Stimulated activated CD8-positive, alpha-beta memory T cell treated with anti-CD3 and anti-CD28 coated beads, Interleukin-7, amount 100 ng/mL, for 48 hours (primary cell): ENCODE data around the gene ZBTB20.

Source experiments
- DNase-seq, 2 donors: peaks; one replicate each; pipeline ENCODE4 v3.0.0-alpha.2; 2020; ENCODE audit warnings: low read depth in 1 of 2; ENCODE audit errors: extremely low read depth in 1 of 2

ZBTB20 gene

DNA sequence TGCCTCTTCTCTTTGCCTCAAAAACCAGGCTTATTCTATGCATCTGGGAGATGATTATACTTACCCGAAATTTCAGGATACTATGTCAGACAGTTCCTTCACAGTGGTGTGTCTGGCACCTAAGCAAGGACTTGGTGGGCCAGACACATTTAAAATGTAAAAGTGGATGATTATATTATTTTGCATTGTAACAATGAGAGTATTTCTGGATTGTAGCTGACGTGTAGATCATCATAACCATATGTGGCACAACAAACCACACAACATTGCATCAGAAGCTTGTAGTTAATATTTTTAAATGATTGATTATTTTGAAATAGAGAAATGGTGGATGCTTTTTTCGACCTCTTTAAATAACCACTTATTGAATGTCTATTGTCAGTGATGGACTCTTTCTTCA, 744.2 kb downstream of the ZBTB20 start:
- DNase-seq = no peak

DNA sequence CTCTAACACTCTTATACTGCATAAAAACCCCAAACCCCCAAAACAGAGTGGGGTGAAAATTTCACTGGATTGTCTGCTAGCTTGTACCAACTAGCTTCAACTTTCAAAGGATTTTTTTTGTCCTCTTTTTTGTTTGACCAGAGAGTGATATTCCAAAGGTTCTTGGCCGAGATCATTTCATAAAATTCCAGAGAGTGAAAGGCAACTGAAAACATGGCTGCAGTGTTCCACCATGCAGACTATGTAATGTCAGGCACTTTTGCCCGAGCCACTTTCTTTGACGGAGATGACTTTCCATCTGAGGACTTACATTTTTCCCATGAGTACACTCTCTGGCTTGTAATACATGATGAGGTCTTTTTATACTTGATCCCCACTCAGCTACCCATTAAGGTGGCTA, 745.7 kb downstream of the ZBTB20 start:
- DNase-seq = no peak

DNA sequence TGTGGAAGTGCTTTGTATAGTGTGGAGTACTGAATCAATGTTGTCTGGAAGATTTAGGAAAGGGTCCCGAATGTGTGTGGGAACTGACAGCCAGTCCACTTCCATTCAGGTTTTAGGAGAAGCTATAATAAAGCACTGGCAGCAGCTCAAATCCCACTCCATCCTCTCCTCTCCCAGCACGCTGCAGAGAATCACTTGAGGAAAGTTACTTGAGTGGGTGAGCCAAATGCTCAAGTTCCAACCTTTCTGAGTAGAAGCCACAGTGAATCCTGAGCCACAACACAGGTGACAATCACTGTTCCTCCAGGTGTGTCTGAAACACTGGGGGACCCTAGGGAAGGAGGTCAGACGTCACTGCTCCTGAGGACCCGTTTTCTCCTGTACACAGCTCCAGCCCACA, 746.7 kb downstream of the ZBTB20 start:
- DNase-seq = no peak

DNA sequence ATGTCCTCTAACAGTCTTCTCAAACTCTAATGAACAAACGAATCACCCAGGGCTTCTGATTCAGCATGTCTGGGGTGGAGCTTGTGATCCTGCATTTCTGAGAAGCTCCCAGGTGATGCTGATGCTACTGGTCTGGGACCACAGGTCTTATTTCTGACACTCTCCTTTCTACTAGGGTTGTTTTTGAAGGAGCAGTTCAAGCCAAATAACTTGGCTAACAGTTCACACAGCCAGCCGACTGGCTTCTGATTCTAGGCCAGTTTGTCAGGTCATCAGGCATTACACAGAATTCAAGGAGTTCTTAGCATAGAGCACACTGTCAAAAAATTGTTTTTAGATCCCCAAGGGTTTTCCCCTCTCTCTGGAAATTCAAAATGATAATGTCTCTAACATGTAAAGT, 752.5 kb downstream of the ZBTB20 start:
- no peak for DNase-seq

DNA sequence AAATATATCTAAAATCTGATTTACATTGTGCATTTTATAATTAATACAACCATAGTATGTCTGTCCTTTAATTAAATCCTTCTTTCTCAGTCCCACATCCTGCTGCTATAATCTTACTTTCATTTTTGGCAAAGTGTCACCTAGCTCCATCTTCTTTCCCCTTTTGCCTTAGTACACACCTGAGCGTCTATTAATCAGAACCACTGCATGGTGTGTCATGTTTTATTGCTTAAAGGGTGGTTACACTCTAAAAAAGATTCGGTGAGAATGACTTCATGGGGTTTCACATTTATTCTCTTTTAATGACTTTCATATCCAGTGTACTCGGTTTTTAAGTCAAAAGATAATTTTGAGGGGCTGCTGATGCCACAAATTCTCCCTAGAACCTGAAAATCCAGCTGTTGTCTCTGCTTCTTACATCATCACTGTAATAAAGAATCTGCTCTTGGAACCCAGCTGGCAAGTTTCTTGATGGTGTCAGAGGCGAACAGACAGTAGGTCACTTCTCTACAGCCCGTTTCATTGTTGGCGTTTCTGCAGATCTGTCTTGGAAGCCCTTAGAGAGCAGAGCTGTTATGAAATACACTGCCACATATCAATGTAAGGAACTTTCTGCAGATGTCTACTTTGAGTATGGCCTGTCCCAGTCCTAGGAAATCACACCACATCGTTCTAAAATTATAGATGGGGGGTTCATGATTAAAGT, 753.6 kb downstream of the ZBTB20 start:
- DNase-seq = no peak

DNA sequence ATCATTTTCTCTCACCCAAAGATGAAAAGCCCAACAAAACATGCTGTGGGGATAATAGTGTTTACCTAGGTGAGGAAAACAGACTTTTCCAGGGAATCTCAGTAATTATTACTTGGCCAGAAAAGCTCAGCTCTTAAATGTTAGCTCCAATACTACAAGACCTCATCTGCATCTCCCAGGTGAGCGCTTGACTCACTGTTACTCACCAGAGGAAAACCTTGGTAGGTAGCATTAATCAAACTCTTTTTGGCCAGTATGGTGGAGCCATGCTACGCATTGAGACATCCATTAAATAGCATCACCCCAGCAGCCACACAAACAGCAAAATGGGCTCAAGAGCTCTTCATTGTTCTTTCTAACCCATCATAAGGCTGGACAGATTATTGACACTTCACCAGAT, 754.3 kb downstream of the ZBTB20 start:
- no peak for DNase-seq

DNA sequence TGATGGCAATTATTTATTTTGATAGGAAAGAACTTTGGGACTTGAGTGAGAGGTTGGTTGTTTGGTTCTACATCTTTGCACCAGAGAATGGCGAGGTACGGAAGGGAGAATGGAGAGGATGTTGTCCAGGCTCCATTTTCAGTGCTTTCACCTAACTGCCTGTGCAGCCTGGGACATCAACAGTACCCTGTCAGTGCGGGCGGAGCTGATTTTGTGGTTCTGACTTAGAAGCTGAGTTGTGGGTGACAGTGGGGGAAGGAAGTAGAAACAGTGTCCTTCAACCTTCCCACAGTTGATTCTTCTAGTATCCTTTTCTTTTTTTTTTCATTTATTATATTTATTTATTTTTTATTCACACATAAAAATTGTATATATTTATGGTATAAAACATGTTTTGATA, 757.9 kb downstream of the ZBTB20 start:
- DNase-seq = no peak

DNA sequence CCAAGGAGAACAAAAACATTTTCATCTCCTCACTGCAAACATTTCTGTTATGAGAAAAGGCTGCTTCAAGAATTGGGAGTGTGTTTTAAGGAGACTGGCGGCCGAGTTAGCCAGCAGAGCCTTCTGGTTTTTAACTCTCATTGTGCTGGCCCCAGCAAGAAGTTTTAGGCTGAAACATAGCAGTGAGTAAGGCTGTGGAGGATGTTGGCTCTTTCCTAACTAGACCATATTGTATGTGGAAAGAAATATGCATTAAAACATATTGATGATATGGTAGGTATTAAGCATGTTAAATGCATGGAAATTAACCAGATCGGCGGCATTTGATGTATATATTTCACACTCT, 762.6 kb downstream of the ZBTB20 start:
- no peak for DNase-seq

DNA sequence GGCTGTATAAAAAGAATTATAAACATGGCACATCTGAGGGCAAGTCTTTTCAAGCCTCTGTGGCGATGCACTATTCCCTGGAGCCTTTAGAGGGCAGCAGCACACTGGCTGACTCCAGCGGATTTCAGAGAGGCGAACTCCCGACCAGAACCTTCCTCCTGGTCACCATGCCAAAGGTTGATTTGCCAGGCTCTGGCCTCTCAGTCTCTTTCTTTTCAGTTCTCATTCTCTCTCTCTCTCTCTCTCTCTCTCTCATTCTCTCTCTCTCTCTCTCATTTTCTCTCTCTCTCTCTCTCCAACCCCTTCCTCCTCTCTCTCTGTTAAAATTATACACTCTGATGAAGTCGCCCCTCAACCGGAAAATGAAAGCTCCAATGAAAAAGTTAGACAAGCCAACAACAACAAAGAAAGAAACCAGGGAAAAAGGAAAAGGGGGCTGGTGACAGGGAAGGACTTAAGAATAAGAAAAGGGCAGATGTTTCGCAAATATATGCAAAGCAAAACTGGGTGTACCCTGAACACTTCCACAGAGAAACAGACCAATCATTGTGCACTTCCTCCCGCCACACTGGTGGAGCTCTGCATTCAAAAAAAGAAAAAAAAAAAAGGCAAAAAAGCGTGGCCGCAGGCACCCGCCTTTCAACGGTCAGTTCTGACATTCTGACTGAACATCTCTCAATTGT, 763.1 kb downstream of the ZBTB20 start:
- DNase-seq = peak; percentile 27 to 69

DNA sequence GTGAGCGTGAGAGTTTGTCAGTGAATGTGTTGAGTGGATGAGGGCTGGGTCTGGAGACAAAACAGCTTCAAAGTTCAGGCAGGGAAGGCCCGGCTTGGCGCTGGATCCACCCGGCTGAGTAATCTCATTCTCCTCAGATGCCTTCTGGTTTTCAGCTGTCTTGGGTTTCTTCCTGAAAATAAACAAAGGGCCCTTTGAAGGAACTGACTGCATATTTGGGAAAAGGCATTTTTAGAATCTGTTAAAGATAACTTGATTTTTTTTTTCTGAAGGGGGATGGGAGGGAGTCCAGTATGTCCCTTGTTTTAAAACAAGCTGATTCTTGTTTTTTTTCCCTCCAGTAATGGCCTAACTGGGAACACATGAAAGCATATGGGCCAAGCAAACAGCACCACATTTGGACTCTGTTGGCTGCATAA, 766.8 kb downstream of the ZBTB20 start:
- no peak for DNase-seq

DNA sequence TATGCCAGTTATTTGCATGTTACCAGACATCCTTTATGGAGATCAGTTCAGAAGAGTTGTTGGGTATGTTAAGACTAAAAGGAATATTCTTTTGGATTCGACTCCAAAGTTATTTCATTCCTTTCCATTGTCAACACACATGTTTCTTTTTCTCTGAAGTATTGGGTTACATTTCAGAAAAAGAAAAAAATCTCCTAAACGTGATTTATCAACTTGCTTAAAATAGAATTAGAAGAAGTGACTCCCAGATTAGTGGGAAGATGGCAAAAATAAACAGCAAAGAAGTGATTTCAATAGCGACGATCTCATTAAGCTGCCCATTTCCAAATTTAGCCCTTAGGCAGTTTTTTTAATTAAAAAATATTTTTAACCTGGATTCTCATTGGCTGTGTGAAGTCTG, 767.8 kb downstream of the ZBTB20 start:
- DNase-seq = no peak

DNA sequence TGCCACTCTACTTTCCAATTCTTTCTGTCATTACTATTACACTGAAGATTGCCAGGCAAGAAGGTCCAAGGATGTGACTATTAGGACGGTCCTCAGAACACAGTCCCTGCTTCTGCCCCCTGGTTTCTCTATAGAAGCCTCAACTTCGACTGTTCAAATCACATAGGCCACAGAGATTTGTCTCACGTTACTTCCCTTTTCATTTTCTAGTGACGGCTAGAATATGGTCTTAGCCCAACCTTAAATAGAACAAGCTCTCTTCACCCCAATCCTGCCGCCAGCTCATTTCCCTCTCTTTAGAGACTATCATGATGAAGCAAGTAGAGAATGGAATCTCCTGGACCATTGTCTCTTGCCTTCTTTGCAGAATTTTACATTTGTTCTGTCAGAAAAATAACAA, 768.3 kb downstream of the ZBTB20 start:
- no peak for DNase-seq

DNA sequence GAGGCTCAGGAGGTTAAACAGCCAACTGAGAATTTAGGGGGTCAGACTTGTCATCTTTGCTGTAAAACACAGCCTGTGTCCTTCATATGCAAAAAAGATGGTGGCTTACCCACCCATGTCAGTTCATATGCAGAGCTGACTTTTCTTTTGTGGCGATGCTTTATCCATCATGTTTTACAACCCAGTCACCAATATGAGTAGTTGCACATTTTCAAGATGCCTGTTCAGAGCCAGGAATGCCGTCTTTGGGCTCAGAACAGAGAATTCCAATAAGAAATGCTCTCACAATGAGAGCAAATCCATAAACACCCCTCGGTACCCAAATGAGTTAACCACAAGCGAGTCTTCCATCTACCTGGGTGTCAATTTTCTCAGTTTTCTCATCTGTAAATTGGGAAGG, 769.7 kb downstream of the ZBTB20 start:
- no peak for DNase-seq

DNA sequence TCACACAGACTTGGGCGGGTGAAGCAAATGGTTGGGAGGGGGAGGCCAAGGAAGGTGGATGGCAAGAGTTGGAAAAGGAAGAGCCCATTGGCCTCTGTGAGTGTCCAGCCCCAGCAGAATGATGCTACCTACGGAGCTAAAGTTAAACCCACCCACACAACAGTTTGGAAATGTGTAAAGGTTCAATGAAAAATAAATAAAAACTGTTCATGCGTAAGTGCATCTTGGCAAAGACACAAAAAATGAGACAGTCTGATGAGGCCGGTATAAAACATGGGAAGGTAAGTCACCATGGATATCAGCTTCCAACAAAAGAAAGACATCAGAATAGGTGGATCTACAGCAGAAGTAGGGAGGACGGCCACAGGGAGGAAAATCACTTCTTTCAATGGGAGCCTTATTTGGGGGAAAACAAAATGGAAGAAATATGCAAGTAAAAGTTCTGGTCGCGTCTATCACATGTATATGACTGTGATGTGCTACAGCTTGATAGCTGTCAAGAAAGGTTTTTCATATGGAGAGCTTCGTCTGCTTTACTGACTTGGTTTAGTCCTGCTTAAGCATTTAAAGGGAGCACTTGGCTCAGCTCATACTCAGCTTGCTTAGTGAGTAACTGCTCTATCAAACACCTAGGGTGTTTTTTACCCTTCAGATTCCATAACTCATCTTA, 770.4 kb downstream of the ZBTB20 start:
- no peak for DNase-seq

DNA sequence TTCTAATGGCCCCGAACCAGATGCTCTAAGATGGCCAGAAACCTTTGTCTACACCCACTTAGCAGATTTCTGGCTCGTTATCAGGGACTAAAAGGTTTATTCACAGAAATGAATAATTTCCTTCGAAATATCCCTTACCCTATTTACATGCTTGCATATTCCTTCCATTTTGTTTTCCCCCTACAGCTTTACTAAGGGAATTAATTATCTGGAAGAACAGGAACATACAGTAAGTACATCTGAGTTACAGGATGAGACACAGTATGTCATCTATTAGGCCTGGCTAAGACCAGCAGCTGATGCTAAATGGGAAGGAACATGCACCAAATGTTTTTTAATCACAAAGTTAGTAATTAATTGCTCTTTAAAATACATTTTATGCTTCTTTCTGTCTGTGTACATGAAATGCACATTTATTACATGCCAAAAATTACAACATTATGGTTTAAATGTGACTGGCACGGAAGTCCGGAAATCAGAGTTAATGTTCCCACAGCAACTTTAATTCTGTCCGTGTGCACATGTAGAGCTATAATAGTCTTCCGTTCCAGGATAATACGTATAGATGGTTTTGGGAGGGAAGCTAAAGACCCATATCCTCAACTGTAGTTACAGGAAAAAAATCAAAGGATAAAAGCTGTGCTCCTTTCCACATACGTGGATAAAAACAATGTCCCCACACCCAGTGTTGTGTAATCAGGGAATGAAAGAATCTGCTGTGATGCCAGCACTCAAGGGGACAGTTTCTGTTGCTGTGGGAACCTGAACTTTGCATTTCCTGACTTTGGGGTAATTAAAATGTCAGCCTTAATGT, 771.3 kb downstream of the ZBTB20 start:
- no peak for DNase-seq

DNA sequence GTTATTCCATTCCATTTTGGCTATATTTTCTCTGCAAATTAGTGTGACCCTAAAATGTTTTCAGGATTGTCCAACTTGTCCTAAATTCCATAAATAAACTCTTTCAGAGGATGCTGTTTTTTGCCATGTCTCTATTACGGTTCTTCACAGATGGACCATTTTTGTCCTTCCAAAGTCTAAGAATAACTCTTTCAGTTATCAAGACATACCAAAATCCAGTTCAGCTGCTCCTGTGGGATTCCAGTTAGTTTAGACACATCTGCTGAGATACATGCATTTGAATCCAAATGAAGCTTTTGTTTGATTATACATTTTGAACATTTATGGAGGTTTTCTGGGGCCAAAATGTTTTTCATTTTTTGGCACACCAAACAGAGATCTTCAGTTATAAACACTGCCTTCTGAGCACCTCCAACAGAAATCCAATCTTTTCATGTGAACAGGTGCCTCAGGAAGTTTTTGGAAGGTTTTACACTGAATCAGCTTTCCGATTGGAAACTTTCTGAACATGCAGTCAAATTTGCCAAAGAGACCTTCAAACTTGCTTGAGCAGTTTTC, 772.6 kb downstream of the ZBTB20 start:
- DNase-seq = no peak

DNA sequence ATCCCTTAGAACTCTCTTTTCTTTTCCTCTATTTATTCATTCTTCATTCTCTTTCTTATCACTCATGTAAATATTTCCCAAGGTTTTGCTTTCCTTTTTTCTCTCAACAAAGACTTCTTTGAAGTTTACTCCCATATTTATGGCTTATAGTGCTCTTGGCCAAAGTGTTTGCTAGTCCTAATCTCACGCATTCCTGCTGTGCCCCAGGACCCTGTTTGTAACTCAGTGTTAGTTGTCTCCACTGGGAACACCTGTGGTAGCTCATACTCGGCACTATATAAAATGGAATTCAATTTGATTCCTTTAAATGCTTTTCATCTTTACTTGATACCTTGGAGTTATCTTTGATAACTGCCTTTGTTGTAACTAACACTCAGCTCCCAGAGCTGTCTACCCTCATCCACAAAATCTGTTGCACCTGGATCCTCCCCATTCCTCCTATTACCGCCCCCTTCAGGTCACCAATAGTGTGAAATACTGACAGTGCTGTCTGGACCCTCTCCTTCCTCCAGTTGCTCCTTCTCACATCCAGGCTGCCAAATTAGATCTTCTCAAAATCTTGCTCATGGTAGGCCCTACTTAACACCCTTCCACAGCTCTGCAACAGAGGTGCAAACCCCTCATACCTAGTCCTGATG, 776.4 kb downstream of the ZBTB20 start:
- DNase-seq = no peak

DNA sequence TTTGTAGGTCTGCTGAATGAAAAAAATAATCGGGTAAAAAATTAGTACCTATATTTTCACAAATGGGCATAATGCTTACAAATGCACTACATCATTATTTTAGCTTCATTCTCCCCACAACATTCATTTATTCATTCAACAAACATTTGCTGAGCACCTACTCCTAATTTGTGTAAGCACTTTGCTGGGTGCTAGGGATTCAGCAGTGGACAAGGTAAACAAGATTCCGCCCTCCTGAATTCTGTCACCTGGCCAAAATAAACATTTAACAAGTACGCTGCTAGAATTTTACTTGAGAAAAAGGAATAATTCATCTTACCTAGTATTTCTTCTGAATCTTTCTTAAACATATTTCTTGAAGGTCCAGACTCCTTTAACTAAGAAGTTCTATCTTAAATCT, 781.2 kb downstream of the ZBTB20 start:
- DNase-seq = no peak

DNA sequence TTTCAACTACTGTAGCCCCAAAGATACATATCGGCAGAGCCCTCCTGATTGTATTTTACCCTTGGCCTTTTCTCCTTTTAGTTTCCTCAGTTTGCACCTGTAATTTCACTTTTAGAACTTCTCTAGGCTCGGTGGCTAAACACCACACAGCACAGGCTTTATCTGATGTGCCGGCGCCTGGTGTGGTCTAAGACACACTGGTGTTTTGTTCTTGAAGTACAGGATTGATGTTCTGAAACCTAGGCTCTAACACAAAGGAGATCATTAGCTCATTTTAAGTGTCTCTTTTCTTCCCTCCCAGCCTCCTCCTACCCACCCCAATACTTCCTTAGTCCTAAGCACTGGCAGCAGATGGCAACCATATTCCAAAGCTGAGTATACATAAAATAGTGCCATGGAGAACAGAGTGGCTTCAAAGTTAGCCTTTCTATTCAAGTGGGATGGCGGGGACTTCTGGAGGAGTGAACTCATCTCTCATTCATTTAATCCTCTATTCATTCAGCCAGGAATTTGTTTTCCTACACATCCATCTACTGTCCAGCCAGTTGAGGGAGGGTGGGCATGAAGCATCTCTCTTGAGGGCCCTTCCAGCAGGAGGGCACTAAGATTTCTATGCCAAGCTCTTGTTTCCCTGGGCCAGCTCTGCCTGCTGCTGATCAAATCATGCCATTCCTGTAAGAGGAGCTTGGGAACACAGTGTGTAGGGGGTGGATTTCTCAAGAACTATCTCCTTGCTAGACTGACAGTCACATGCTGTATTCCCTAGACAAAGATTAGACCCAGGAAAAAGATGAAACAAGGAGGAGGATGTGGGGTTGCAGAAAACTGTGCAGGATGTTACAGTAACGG, 782.1 kb downstream of the ZBTB20 start:
- no peak for DNase-seq
